B cell (primary cell): ENCODE results near the gene GRIP2. TPM values are rescaled to one million over a fixed set of nuclear protein-coding genes. Genes with fewer than 3 reads are reported as not detected.

Experiments
- ATAC-seq: fragments of 200-7000 bp; cut with Tn5 transposase; one replicate; pipeline ENCODE4 v1.10.0; 2021; ENCODE audit warnings: low read depth, mild to moderate bottlenecking, moderate number of reproducible peaks, moderate library complexity
- CTCF ChIA-PET: fragments of 350-600 bp; sonication (Branson Sonifier 250); formaldehyde crosslinking; loops from one replicate; lab custom pipeline; 2021; ENCODE audit warnings: antibody characterized with exemption, inconsistent platforms; lab: Charles Lee
- POLR2A ChIA-PET: fragments of 350-600 bp; sonication (Branson Sonifier 250); formaldehyde crosslinking; loops from one replicate; lab custom pipeline; 2021; ENCODE audit warnings: antibody characterized with exemption; lab: Charles Lee
- DNase-seq: peaks from one replicate; pipeline ENCODE4 v3.0.0; 2013
- H2AFZ ChIP-seq: 2 replicates; pipeline ENCODE4 v1.6.1; 2012; ENCODE audit warnings: mild to moderate bottlenecking, low read depth, low read length; ENCODE audit not compliant: insufficient read depth, poor library complexity, severe bottlenecking
- H3K27ac ChIP-seq, 2 donors: 1 replicate in 1 of 2; 2 replicates in 1 of 2; pipeline ENCODE4 v1.5.1; 2012 to 2013; ENCODE audit warnings: low read length in 2 of 2, mild to moderate bottlenecking in 2 of 2, moderate library complexity in 1 of 2
- H3K27me3 ChIP-seq, 4 experiments: fragments of 200-600 bp in 1 of 4; sonication (generic) in 1 of 4; replicated peaks in 1 of 4; 1 replicate in 2 of 4; 2 replicates in 2 of 4; pipeline versions ENCODE4 v1.6.1 to v1.7.0; 2013 to 2016; ENCODE audit warnings: low read length in 3 of 4, mild to moderate bottlenecking in 2 of 4, mixed read lengths in 1 of 4, moderate library complexity in 1 of 4; ENCODE audit not compliant: insufficient read depth in 4 of 4, control insufficient read depth in 3 of 4; ENCODE audit errors: control extremely low read depth in 1 of 4
- H3K36me3 ChIP-seq, 2 experiments: replicated peaks in 1 of 2; 1 replicate in 1 of 2; 2 replicates in 1 of 2; pipeline versions ENCODE4 v1.6.1 to v1.7.1; 2013; ENCODE audit warnings: low read length in 1 of 2; ENCODE audit not compliant: insufficient read depth in 2 of 2, control insufficient read depth in 1 of 2; ENCODE audit errors: control extremely low read depth in 1 of 2, extremely low read depth in 1 of 2
- H3K4me1 ChIP-seq, 2 donors: fragments of 200-600 bp in 1 of 2; sonication (generic) in 1 of 2; 1 replicate in 1 of 2; 2 replicates in 1 of 2; pipeline versions ENCODE4 v1.5.1 to v1.6.1; 2013 to 2017; ENCODE audit warnings: low read length in 2 of 2; ENCODE audit not compliant: control insufficient read depth in 2 of 2, insufficient read depth in 2 of 2
- H3K4me2 ChIP-seq: replicated peaks from 2 replicates; pipeline ENCODE3; 2012; ENCODE audit warnings: mild to moderate bottlenecking, low read depth, low read length; ENCODE audit not compliant: poor library complexity, severe bottlenecking
- H3K4me3 ChIP-seq, 5 experiments: fragments of 200-600 bp in 1 of 5; sonication (generic) in 1 of 5; 1 replicate in 3 of 5; 2 replicates in 2 of 5; pipeline versions ENCODE4 v1.5.1 to v1.7.0; 2011 to 2016; ENCODE audit warnings: low read length in 4 of 5, mild to moderate bottlenecking in 4 of 5, low read depth in 2 of 5, control low read depth in 1 of 5, moderate library complexity in 1 of 5; ENCODE audit not compliant: insufficient read depth in 1 of 5; ENCODE audit errors: control extremely low read depth in 1 of 5, extremely low read depth in 1 of 5
- H3K79me2 ChIP-seq: fragments of 200-600 bp; sonication (generic); one replicate; pipeline ENCODE4 v1.6.0; 2016; ENCODE audit warnings: low read length; ENCODE audit not compliant: control insufficient read depth, insufficient read depth
- H3K9ac ChIP-seq: fragments of 200-600 bp; sonication (generic); 2 replicates; pipeline ENCODE4 v1.6.1; 2017; ENCODE audit warnings: mild to moderate bottlenecking, low read length, moderate library complexity
- H3K9me3 ChIP-seq, 3 donors: one replicate each; pipeline versions ENCODE4 v1.6.1 to v1.7.1; 2013; ENCODE audit warnings: low read length in 2 of 3; ENCODE audit not compliant: control insufficient read depth in 2 of 3, insufficient read depth in 1 of 3; ENCODE audit errors: control extremely low read depth in 1 of 3
- H4K20me1 ChIP-seq: 2 replicates; pipeline ENCODE4 v1.6.0; 2012; ENCODE audit warnings: mild to moderate bottlenecking, low read length; ENCODE audit not compliant: insufficient read depth, control insufficient read depth, poor library complexity, severe bottlenecking
- H3K27ac Mint-ChIP-seq: one replicate; pipeline ENCODE4 v1.8.0; 2021; ENCODE audit warnings: mixed read lengths
- H3K27me3 Mint-ChIP-seq: one replicate; pipeline ENCODE4 v1.8.0; 2021; ENCODE audit warnings: mixed read lengths
- H3K4me1 Mint-ChIP-seq: one replicate; pipeline ENCODE4 v1.8.0; 2021; ENCODE audit warnings: mixed read lengths
- H3K4me3 Mint-ChIP-seq: one replicate; pipeline ENCODE4 v1.8.0; 2021; ENCODE audit warnings: mixed read lengths
- H3K9me3 Mint-ChIP-seq: one replicate; pipeline ENCODE4 v1.8.0; 2022; ENCODE audit warnings: mixed read lengths; ENCODE audit not compliant: insufficient read depth
- EZH2 ChIP-seq: IDR thresholded peaks from 2 replicates; pipeline ENCODE4 v1.6.1; 2012; ENCODE audit warnings: borderline replicate concordance, low read depth, mild to moderate bottlenecking, moderate library complexity, low read length; ENCODE audit not compliant: insufficient read depth, poor library complexity, severe bottlenecking
- WGBS: methylation state at CpG from one replicate; pipeline ENCODE4 v1.1.5; 2013; ENCODE audit warnings: missing lambda C conversion rate; ENCODE audit not compliant: insufficient coverage; 5-methylcytosine and 5-hydroxymethylcytosine counted together
- intact Hi-C: fragments of 100-400 bp; cut with micrococcal nuclease; formaldehyde crosslinking; loops from one replicate; pipeline ENCODE4 v1.10.0; 2022
- polyA minus RNA-seq: library from RNA; depleted of rRNA, polyadenylated mRNA; stranded (reverse); fragments of >200 nt; gene quantifications from 2 replicates; pipeline ENCODE4 v1.2.3, GENCODE V29; 2012
- polyA plus RNA-seq: library from polyadenylated mRNA; depleted of rRNA; stranded (reverse); fragments of >200 nt; gene quantifications from 2 replicates; pipeline ENCODE4 v1.2.3, GENCODE V29; 2012
- total RNA-seq, 2 donors: library from RNA; stranded (reverse); fragments of 120-200 nt in 1 of 2; gene quantifications; 1 replicate in 1 of 2; 2 replicates in 1 of 2; pipeline versions ENCODE4 v1.2.3 to v1.2.4, GENCODE V29; 2013 to 2022
- TF ChIP-seq, protein P1 (sequence below): fragments of 200-600 bp; IDR thresholded peaks from one replicate; pipeline ENCODE4 v1.8.0; 2022; ENCODE audit warnings: antibody characterized with exemption, mild to moderate bottlenecking

The GRIP2 gene
- not detected in 2 replicates for total RNA-seq
- total RNA-seq (2013) = 0.58 TPM
- polyA plus RNA-seq = not detected in 2 replicates
- polyA minus RNA-seq = not detected in 2 replicates

- no peak for ATAC-seq
- no peaks in the 10 kb centered on the region for H3K4me1 Mint-ChIP-seq
- CTCF ChIA-PET = no interaction called here
These were observed at the start of gene GRIP2 for GRCh38 chr3:14539742-14540491. TSS of gene GRIP2 (minus strand) at chr3:14540342. CDS start at chr3:14540308, 34 bp downstream.

More at GRCh38 chr3:14539742-14540491, at the start of gene GRIP2:
- no peaks in the 10 kb centered on the region for H4K20me1 ChIP-seq
- no peaks in the 10 kb centered on the region for H3K79me2 ChIP-seq
- H3K4me1 ChIP-seq = no peaks in the 10 kb centered on the region
- intact Hi-C loops = no loop called here
- H2AFZ ChIP-seq = no peak within 1 kb of the TSS
- H3K9me3 Mint-ChIP-seq = no peaks in the 10 kb centered on the region
- POLR2A ChIA-PET = no interaction called here
- H3K4me3 ChIP-seq = no peak within 1 kb of the TSS
- no peak for DNase-seq
- no peak within 1 kb of the TSS for H3K9ac ChIP-seq
- WGBS = 71% methylated on average over 8 of the region's 14 CpGs
- H3K27me3 ChIP-seq = peaks cover 0 to 4% (median 0%) of the 10 kb centered on the region in 4 experiments
- no peak within 1 kb of the TSS for H3K4me2 ChIP-seq
- no peak within 1 kb of the TSS for H3K4me3 Mint-ChIP-seq
- H3K27ac ChIP-seq = no peak within 1 kb of the TSS
- no peaks in the 10 kb centered on the region for H3K9me3 ChIP-seq
- H3K27ac Mint-ChIP-seq = no peak within 1 kb of the TSS
- no peaks in the 10 kb centered on the region for H3K36me3 ChIP-seq
- no peak for TF ChIP-seq EZH2
- TF ChIP-seq, protein P1, sequence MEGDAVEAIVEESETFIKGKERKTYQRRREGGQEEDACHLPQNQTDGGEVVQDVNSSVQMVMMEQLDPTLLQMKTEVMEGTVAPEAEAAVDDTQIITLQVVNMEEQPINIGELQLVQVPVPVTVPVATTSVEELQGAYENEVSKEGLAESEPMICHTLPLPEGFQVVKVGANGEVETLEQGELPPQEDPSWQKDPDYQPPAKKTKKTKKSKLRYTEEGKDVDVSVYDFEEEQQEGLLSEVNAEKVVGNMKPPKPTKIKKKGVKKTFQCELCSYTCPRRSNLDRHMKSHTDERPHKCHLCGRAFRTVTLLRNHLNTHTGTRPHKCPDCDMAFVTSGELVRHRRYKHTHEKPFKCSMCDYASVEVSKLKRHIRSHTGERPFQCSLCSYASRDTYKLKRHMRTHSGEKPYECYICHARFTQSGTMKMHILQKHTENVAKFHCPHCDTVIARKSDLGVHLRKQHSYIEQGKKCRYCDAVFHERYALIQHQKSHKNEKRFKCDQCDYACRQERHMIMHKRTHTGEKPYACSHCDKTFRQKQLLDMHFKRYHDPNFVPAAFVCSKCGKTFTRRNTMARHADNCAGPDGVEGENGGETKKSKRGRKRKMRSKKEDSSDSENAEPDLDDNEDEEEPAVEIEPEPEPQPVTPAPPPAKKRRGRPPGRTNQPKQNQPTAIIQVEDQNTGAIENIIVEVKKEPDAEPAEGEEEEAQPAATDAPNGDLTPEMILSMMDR = no peak
- peaks cover 7% of the 10 kb centered on the region for H3K27me3 Mint-ChIP-seq
